Measurements from ENCODE around the gene TLR9. TPM values are rescaled to one million over a fixed set of nuclear protein-coding genes. Genes with fewer than 3 reads are reported as not detected.

TLR9 gene
- total RNA-seq, 4 donors from 2014 or later: 0.19 to 0.61 TPM; not detected in 2

DNA sequence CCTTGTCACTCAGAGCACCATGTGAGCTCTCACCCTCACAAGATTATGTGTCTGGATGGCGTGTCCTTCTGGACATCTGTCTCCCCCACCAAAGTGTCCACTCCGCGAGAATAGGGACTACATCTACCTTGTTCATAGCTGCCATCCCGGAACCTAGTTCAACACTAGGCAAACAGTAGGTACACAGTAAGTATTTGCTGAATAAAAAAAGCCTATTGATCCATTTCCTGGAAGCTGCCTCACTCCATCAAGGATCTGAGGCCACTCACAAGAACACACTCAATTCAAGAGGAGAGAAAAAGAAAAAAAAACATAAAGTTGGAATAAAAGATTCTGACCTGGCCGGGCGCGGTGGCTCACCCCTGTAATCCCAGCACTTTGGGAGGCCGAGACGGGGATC lies 38.7 kb downstream of the TLR9 start:
- WGBS, 2 donors: 90 to 99% methylated on average over 9 of the region's 9 CpGs
- TF ChIP-seq CTCF (IDR thresholded peaks at IDR 0.05) (no peak), POLR2A (IDR thresholded peaks at IDR 0.05) (no peak)
- no peak overlapping the region for H3K4me3 ChIP-seq (ENCODE audit: low read depth, poor library complexity, severe bottlenecking)
- no peak for DNase-seq (ENCODE audit: low spot score in 2 of 2)
- intact Hi-C loops (cut with DNase I; ENCODE audit: low total_unique reads): no loop called here

DNA sequence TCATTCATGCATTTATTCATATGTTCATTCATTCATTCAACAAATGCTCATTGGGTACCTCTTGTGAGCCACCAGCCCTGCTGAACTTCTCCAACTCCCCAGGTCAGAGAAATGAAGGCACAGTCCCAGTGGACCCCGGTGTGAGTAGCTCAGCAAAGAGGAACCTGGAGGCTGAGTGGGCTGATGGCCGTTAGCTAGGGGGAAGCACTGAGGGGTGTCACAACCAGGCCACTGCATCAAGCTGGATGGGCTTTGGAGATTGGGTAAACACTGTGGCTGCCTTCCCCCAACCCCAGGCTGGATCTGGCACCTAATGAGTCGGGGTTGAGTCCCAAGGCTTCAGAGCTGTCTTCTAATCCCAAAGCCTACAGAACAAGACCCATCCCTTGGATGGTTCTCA lies 39.6 kb downstream of the TLR9 start:
- intact Hi-C loops (cut with DNase I; ENCODE audit: low total_unique reads): no loop called here
- WGBS, 2 donors: 79 to 100% methylated on average over 2 to 3 of the region's 3 CpGs
- TF ChIP-seq POLR2A (IDR thresholded peaks at IDR 0.05) (no peak), CTCF (IDR thresholded peaks at IDR 0.05) (no peak)
- DNase-seq (ENCODE audit: low spot score in 2 of 2): no peak
- H3K4me3 ChIP-seq (ENCODE audit: low read depth, poor library complexity, severe bottlenecking): no peak overlapping the region

- H3K4me3 ChIP-seq (ENCODE audit: low read depth, poor library complexity, severe bottlenecking): no peak overlapping the region
- TF ChIP-seq CTCF (IDR thresholded peaks at IDR 0.05) (no peak), POLR2A (IDR thresholded peaks at IDR 0.05) (no peak)
- WGBS, 2 donors: 88 to 94% methylated on average over 6 of the region's 6 CpGs
- intact Hi-C loops (cut with DNase I; ENCODE audit: low total_unique reads): no loop called here
- DNase-seq (ENCODE audit: low spot score in 2 of 2): no peak
Observed at GRCh38 chr3:52185311-52185710, 40.1 kb downstream of the TLR9 start.

DNA sequence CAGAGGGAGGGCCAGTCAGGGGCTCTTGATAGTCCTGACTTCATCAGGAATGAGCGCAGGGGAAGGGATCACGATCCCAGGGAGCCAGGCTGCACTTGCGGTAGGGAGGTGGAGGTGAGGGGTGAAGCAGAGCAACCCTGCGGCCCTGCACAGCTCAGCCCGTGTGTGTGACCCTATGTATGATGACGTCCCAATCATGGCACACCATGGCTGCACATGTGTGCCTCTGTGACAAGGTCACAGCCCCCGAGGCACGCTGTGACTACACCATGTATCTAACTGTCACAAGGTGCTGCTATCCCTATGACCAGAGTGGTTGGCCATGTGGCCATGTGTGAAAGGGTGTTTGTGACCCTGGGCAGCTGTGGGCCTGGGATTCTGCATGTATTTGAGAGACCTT lies 40.8 kb downstream of the TLR9 start:
- intact Hi-C loops (cut with DNase I; ENCODE audit: low total_unique reads): no loop called here
- DNase-seq (ENCODE audit: low spot score in 2 of 2): no peak
- H3K4me3 ChIP-seq (ENCODE audit: low read depth, poor library complexity, severe bottlenecking): no peak overlapping the region
- WGBS, 2 donors: 90 to 94% methylated on average over 8 of the region's 8 CpGs
- TF ChIP-seq POLR2A (IDR thresholded peaks at IDR 0.05) (no peak), CTCF (IDR thresholded peaks at IDR 0.05) (no peak)

GRCh38 chr3:52183786-52184445 lies 41.5 kb downstream of the TLR9 start:
- 80 to 89% methylated on average over 7 of the region's 7 CpGs for WGBS, 2 donors
- intact Hi-C loops (cut with DNase I; ENCODE audit: low total_unique reads): no loop called here
- TF ChIP-seq POLR2A (IDR thresholded peaks at IDR 0.05) (no peak), CTCF (IDR thresholded peaks at IDR 0.05) (no peak)
- DNase-seq (ENCODE audit: low spot score in 2 of 2): no peak
- H3K4me3 ChIP-seq (ENCODE audit: low read depth, poor library complexity, severe bottlenecking): no peak overlapping the region

GRCh38 chr3:52182691-52183090 lies 42.8 kb downstream of the TLR9 start:
- 88 to 97% methylated on average over 4 of the region's 4 CpGs for WGBS, 2 donors
- DNase-seq (ENCODE audit: low spot score in 2 of 2): no peak
- intact Hi-C loops (cut with DNase I; ENCODE audit: low total_unique reads): no loop called here
- no peak overlapping the region for H3K4me3 ChIP-seq (ENCODE audit: low read depth, poor library complexity, severe bottlenecking)
- no peak for TF ChIP-seq CTCF (IDR thresholded peaks at IDR 0.05)
- no peak for TF ChIP-seq POLR2A (IDR thresholded peaks at IDR 0.05)

Data from lower leg skin (tissue), 4 donors.